Measurements from ENCODE around the gene SAV1.

DNA sequence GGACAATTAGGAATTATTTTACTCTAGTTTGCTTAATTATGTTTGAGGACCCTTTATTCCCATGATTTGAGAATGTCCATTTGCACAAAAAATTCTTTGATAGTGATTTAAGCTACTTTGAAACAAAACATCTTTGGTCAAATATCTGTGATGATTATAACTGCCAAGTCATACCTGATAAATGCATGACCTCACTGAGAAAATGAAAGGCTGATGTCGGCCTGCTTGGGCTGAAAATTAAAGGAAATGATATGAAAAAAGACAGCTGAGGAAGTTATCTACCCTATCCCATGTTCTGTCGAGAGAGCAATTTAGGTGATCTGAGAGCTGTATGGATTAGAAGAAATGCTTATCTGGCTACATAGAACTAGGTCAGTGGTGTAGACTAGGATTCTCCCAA is 64.5 kb downstream of the SAV1 start:
- TF ChIP-seq CHD2 (IDR thresholded peaks at IDR 0.05; ENCODE audit: low read depth, low read length), result no peak
- TF ChIP-seq, protein P1, sequence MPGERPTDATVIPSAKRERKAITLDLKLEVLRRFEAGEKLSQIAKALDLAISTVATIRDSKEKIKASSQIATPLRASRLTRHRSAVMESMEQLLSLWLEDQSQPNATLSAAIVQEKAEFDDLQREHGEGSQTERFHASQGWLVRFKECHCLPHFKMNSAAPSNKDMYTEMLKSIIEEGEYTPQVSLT (CRISPR knock-in tag; IDR thresholded peaks at IDR 0.05; ENCODE audit: borderline replicate concordance, low read depth), result no peak
- TF ChIP-seq, protein P2, sequence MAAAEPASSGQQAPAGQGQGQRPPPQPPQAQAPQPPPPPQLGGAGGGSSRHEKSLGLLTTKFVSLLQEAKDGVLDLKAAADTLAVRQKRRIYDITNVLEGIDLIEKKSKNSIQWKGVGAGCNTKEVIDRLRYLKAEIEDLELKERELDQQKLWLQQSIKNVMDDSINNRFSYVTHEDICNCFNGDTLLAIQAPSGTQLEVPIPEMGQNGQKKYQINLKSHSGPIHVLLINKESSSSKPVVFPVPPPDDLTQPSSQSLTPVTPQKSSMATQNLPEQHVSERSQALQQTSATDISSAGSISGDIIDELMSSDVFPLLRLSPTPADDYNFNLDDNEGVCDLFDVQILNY (CRISPR knock-in tag; conservative IDR thresholded peaks at IDR 0.05), result no peak
- TF ChIP-seq ZSCAN30 (CRISPR knock-in tag; IDR thresholded peaks at IDR 0.05), result no peak
- TF ChIP-seq, protein P3, sequence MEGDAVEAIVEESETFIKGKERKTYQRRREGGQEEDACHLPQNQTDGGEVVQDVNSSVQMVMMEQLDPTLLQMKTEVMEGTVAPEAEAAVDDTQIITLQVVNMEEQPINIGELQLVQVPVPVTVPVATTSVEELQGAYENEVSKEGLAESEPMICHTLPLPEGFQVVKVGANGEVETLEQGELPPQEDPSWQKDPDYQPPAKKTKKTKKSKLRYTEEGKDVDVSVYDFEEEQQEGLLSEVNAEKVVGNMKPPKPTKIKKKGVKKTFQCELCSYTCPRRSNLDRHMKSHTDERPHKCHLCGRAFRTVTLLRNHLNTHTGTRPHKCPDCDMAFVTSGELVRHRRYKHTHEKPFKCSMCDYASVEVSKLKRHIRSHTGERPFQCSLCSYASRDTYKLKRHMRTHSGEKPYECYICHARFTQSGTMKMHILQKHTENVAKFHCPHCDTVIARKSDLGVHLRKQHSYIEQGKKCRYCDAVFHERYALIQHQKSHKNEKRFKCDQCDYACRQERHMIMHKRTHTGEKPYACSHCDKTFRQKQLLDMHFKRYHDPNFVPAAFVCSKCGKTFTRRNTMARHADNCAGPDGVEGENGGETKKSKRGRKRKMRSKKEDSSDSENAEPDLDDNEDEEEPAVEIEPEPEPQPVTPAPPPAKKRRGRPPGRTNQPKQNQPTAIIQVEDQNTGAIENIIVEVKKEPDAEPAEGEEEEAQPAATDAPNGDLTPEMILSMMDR (CRISPR knock-in tag; IDR thresholded peaks at IDR 0.05), result no peak
- TF ChIP-seq ZNF782 (CRISPR knock-in tag; IDR thresholded peaks at IDR 0.05; ENCODE audit: borderline replicate concordance), result no peak
- TF ChIP-seq EZH2 (conservative IDR thresholded peaks at IDR 0.05; ENCODE audit: low read depth, low read length), result no peak
- no peak for TF ChIP-seq STAT5B (CRISPR knock-in tag; IDR thresholded peaks at IDR 0.05)
